A549 (cell line): ENCODE results near the gene BORCS6. TPM values are rescaled to one million over a fixed set of nuclear protein-coding genes. Genes with fewer than 3 reads are reported as not detected.

Experiments used
- ATAC-seq, 2 experiments: fragments of 200-7000 bp in 1 of 2; fragments of >200 bp in 1 of 2; cut with Nextera tagmentation in 1 of 2; cut with Tn5 transposase in 1 of 2; 3 replicates each; pipeline versions ENCODE4 v1.8.0 to v1.9.1; 2018 to 2020; ENCODE audit warnings: mild to moderate bottlenecking in 1 of 2, moderate library complexity in 1 of 2
- CTCF ChIA-PET: fragments of 300-600 bp; sonication (Branson Sonifier 250); formaldehyde crosslinking; extraction: SDS; loops from one replicate; lab custom pipeline; 2021; ENCODE audit warnings: antibody characterized with exemption, inconsistent platforms; lab: Yijun Ruan, JAX
- POLR2A ChIA-PET: fragments of 350-600 bp; formaldehyde crosslinking; extraction: SDS; loops from one replicate; lab custom pipeline; 2021; ENCODE audit warnings: antibody characterized with exemption, inconsistent platforms; lab: Yijun Ruan, JAX
- DNase-seq, 2 experiments: peaks; one replicate each; pipeline versions ENCODE4 v3.0.0 to v3.0.0-alpha.2; 2011 to 2016; ENCODE audit warnings: low read depth in 1 of 2, low spot score in 1 of 2
- FAIRE-seq: peaks from 2 replicates; lab custom pipeline; 2011; peaks lifted over from hg19 to GRCh38; lab: Jason Lieb, UNC
- H3K27ac ChIP-seq, 2 experiments: fragments of >200 bp; sonication (Bioruptor Twin); formaldehyde crosslinking; 3 replicates each; pipeline ENCODE4 v1.5.1; 2016 to 2017
- H3K4me1 ChIP-seq: fragments of >200 bp; sonication (Bioruptor Twin); formaldehyde crosslinking; 3 replicates; pipeline ENCODE4 v1.6.1; 2016
- H3K4me2 ChIP-seq: fragments of >200 bp; sonication (Bioruptor Twin); formaldehyde crosslinking; 3 replicates; pipeline ENCODE4 v1.6.1; 2016
- H3K4me3 ChIP-seq: fragments of >200 bp; sonication (Bioruptor Twin); formaldehyde crosslinking; 3 replicates; pipeline ENCODE4 v1.5.1; 2016
- H3K9me3 ChIP-seq: fragments of >200 bp; sonication (Bioruptor Twin); formaldehyde crosslinking; 3 replicates; pipeline ENCODE4 v1.6.1; 2016
- ATOH8 ChIP-seq: fragments of 250-450 bp; sonication (Bioruptor Pico); IDR thresholded peaks from 2 replicates; pipeline ENCODE4 v1.5.0; 2020; ENCODE audit warnings: low read depth, mild to moderate bottlenecking, moderate library complexity
- BHLHE40 ChIP-seq: IDR thresholded peaks from 2 replicates; pipeline ENCODE4 v1.6.1; 2012; ENCODE audit warnings: low read depth, low read length, inconsistent platforms
- CHD2 ChIP-seq: fragments of 150-350 bp; IDR thresholded peaks from 2 replicates; pipeline ENCODE4 v1.6.1; 2014; ENCODE audit warnings: low read length; ENCODE audit not compliant: partially characterized antibody
- CTCF ChIP-seq: fragments of >200 bp; sonication (Bioruptor Twin); formaldehyde crosslinking; IDR thresholded peaks from 3 replicates; pipeline ENCODE4 v1.5.1; 2016
- E2F6 ChIP-seq: IDR thresholded peaks from 2 replicates; pipeline ENCODE4 v1.6.1; 2012; ENCODE audit warnings: low read depth, borderline replicate concordance
- EHF ChIP-seq: fragments of 250-450 bp; sonication (Bioruptor Pico); IDR thresholded peaks from 2 replicates; pipeline ENCODE4 v1.5.0; 2020; ENCODE audit warnings: mild to moderate bottlenecking
- EHMT2 ChIP-seq: fragments of 200-600 bp; sonication (generic); IDR thresholded peaks from 2 replicates; pipeline ENCODE4 v1.6.1; 2016; ENCODE audit warnings: antibody characterized with exemption, low read depth, mild to moderate bottlenecking, moderate library complexity
- EP300 ChIP-seq, 2 experiments: fragments of >200 bp; sonication (Bioruptor Twin); formaldehyde crosslinking; IDR thresholded peaks; 2 replicates in 1 of 2; 3 replicates in 1 of 2; pipeline ENCODE4 v1.6.1; 2016 to 2017
- ESRRA ChIP-seq: fragments of 150-350 bp; IDR thresholded peaks from 2 replicates; pipeline ENCODE4 v1.6.1; 2014; ENCODE audit warnings: mild to moderate bottlenecking, low read length, borderline replicate concordance
- FOSB ChIP-seq: fragments of 250-450 bp; sonication (Bioruptor Pico); IDR thresholded peaks from 2 replicates; pipeline ENCODE4 v1.5.0; 2020; ENCODE audit warnings: mild to moderate bottlenecking, moderate library complexity
- FOXS1 ChIP-seq: fragments of 250-450 bp; sonication (Bioruptor Pico); IDR thresholded peaks from 2 replicates; pipeline ENCODE4 v1.5.0; 2020; ENCODE audit warnings: mild to moderate bottlenecking, moderate library complexity
- HEYL ChIP-seq: fragments of 250-450 bp; sonication (Bioruptor Pico); IDR thresholded peaks from 2 replicates; pipeline ENCODE4 v1.8.0; 2021; ENCODE audit warnings: mild to moderate bottlenecking, moderate library complexity
- HOXA7 ChIP-seq: fragments of 250-450 bp; sonication (Bioruptor Pico); IDR thresholded peaks from 2 replicates; pipeline ENCODE4 v1.5.0; 2020; ENCODE audit warnings: mild to moderate bottlenecking, moderate library complexity
- HOXB13 ChIP-seq: fragments of 250-450 bp; sonication (Bioruptor Pico); IDR thresholded peaks from 2 replicates; pipeline ENCODE4 v1.5.0; 2020; ENCODE audit warnings: low read depth, mild to moderate bottlenecking, moderate library complexity
- HOXB5 ChIP-seq: fragments of 250-450 bp; sonication (Bioruptor Pico); IDR thresholded peaks from 2 replicates; pipeline ENCODE4 v1.5.0; 2020; ENCODE audit warnings: mild to moderate bottlenecking, moderate library complexity
- JUN ChIP-seq, 2 experiments: fragments of >200 bp; sonication (Bioruptor Twin); formaldehyde crosslinking; IDR thresholded peaks; 2 replicates in 1 of 2; 3 replicates in 1 of 2; pipeline ENCODE4 v1.6.1; 2016 to 2017
- KDM5A ChIP-seq: fragments of 200-600 bp; sonication (generic); IDR thresholded peaks from 2 replicates; pipeline ENCODE4 v1.6.1; 2016; ENCODE audit warnings: antibody characterized with exemption, mild to moderate bottlenecking
- MAX ChIP-seq: IDR thresholded peaks from 2 replicates; pipeline ENCODE4 v1.6.1; 2012
- MAZ ChIP-seq: fragments of 150-350 bp; IDR thresholded peaks from 2 replicates; pipeline ENCODE4 v1.6.1; 2014; ENCODE audit warnings: antibody characterized with exemption, low read depth, low read length, borderline replicate concordance
- PHF8 ChIP-seq: fragments of 200-600 bp; sonication (generic); IDR thresholded peaks from 2 replicates; pipeline ENCODE4 v1.6.1; 2016; ENCODE audit warnings: low read depth, mild to moderate bottlenecking, antibody characterized with exemption, moderate library complexity, borderline replicate concordance
- POLR2A ChIP-seq: IDR thresholded peaks from 2 replicates; pipeline ENCODE4 v1.6.1; 2012; ENCODE audit warnings: mild to moderate bottlenecking, low read length
- POLR2AphosphoS2 ChIP-seq: conservative IDR thresholded peaks from 2 replicates; pipeline ENCODE4 v1.6.1; 2012; ENCODE audit warnings: low read length, improper control_type of control experiment, inconsistent platforms
- RAD21 ChIP-seq, 2 experiments: fragments of >200 bp in 1 of 2; sonication (Bioruptor Twin) in 1 of 2; formaldehyde crosslinking in 1 of 2; IDR thresholded peaks in 1 of 2; conservative IDR thresholded peaks in 1 of 2; 2 replicates in 1 of 2; 3 replicates in 1 of 2; pipeline ENCODE4 v1.6.1; 2012 to 2018; ENCODE audit warnings: inconsistent platforms in 1 of 2
- RCOR1 ChIP-seq: fragments of 150-350 bp; IDR thresholded peaks from 2 replicates; pipeline ENCODE4 v1.6.1; 2014; ENCODE audit warnings: antibody characterized with exemption, low read length, low read depth
- SMC3 ChIP-seq: fragments of >200 bp; sonication (Bioruptor Twin); formaldehyde crosslinking; IDR thresholded peaks from 3 replicates; pipeline ENCODE4 v1.6.1; 2018; ENCODE audit warnings: inconsistent platforms
- TP53 ChIP-seq: fragments of 250-450 bp; sonication (Bioruptor Pico); IDR thresholded peaks from 2 replicates; pipeline ENCODE4 v1.5.0; 2021; ENCODE audit warnings: mild to moderate bottlenecking, moderate library complexity
- ZC3H11A ChIP-seq: fragments of 450-650 bp; IDR thresholded peaks from 2 replicates; pipeline ENCODE4 v1.6.1; 2014; ENCODE audit warnings: antibody characterized with exemption, mild to moderate bottlenecking
- ZNF302 ChIP-seq: fragments of 250-450 bp; sonication (Bioruptor Pico); IDR thresholded peaks from 2 replicates; pipeline ENCODE4 v1.9.0; 2021; ENCODE audit warnings: inconsistent platforms, mild to moderate bottlenecking, moderate library complexity
- WGBS: methylation state at CpG from one replicate; pipeline ENCODE4 v1.1.6; 2017; ENCODE audit errors: missing lambda C conversion rate; 5-methylcytosine and 5-hydroxymethylcytosine counted together
- polyA plus RNA-seq, 4 experiments: library from polyadenylated mRNA; depleted of rRNA in 3 of 4; stranded (reverse); fragments of >200 nt; fragmentation: RNase III in 1 of 4; extraction: RNeasy Plus Mini Kit Qiagen cat#74134 plus additional on column Dnase treatment in 1 of 4; gene quantifications; 2 replicates in 3 of 4; 3 replicates in 1 of 4; pipeline ENCODE4 v1.2.3, GENCODE V29; 2011 to 2017

Gene BORCS6
- polyA plus RNA-seq, 2 of the 4 experiments (the other 2 are of a cell fraction) = 3.0 to 6.6 TPM

- ChIA-PET CTCF (interaction anchor here (0.6 to 12.0 kb wide), 9 partner anchors 18 to 105 kb away, joined by 3 to 160 read pairs (median 7); partner anchors contain the start of genes CTC1 and PFAS), POLR2A (interaction anchor here (0.6 to 7.9 kb wide), 8 partner anchors 15 to 524 kb away, joined by 3 to 159 read pairs (median 8); partner anchors contain the start of genes AURKB, CTC1, PFAS and SLC25A35)
- H3K4me2 ChIP-seq = peak overlapping the region; percentile 79
- H3K27ac ChIP-seq = peak overlapping the region in 1 of 2 experiments; percentile 44; a peak in 1 of 6 replicates
- no peaks in the 10 kb centered on the region for H3K9me3 ChIP-seq
- TF ChIP-seq KDM5A (no peak), RCOR1 (no peak), BHLHE40 (no peak), POLR2AphosphoS2 (no peak), HOXA7 (CRISPR knock-in tag) (no peak)
- DNase-seq (no peak), ATAC-seq (no peak), FAIRE-seq (no peak)
- peaks cover 22% of the 10 kb centered on the region for H3K4me1 ChIP-seq
- 91% methylated on average over 26 of the region's 26 CpGs for WGBS
- H3K4me3 ChIP-seq = no peak overlapping the region
Observed at GRCh38 chr17:8224891-8225812, 35.2 kb upstream of the BORCS6 start.

- POLR2A ChIA-PET = interaction anchor here (0.7 to 7.9 kb wide), 12 partner anchors 12 to 104 kb away, joined by 3 to 159 read pairs (median 17); partner anchors contain the start of genes AURKB, BORCS6, CTC1 and PFAS
- Histone ChIP-seq H3K9me3 (no peaks in the 10 kb centered on the region), H3K27ac (peak overlapping the region; percentile 95 to 97), H3K4me1 (peaks cover 25% of the 10 kb centered on the region), H3K4me3 (peak overlapping the region; percentile 78), H3K4me2 (peak overlapping the region; percentile 94)
- CTCF ChIA-PET = interaction anchor here (0.6 to 12.0 kb wide), 20 partner anchors 11 to 162 kb away, joined by 3 to 160 read pairs (median 4); partner anchors contain the start of genes CTC1, PFAS and SLC25A35
- ATAC-seq (peak; percentile 3 to 12; a peak in 4 of 6 replicates), DNase-seq (peak; percentile 48 to 81), FAIRE-seq (no peak)
- TF ChIP-seq HOXB5 (CRISPR knock-in tag) (peak; percentile 76), JUN (IDR thresholded peaks at IDR 0.05) (0 out of 5 replicates have a peak, but pooled peaks have one; percentile 18 to 19), EHF (peak; percentile 21; the same call in 1 of the 2 replicates), HEYL (CRISPR knock-in tag) (peak; percentile 75; the same call in 1 of the 2 replicates), ESRRA (no peak), POLR2A (peak; percentile 4; the same call in 1 of the 2 replicates), CTCF (peak; percentile 45), SMC3 (no peak), TP53 (CRISPR knock-in tag) (0 out of 2 replicates have a peak, but pooled peaks have one; percentile 60), MAZ (0 out of 2 replicates have a peak, but pooled peaks have one; percentile 57), FOSB (peak; percentile 58), FOXS1 (CRISPR knock-in tag) (0 out of 2 replicates have a peak, but pooled peaks have one; percentile 24), EHMT2 (no peak), HOXA7 (CRISPR knock-in tag) (peak; percentile 47; the same call in 1 of the 2 replicates), E2F6 (peak; percentile 83), ZNF302 (CRISPR knock-in tag) (0 out of 2 replicates have a peak, but pooled peaks have one; percentile 30), HOXB13 (CRISPR knock-in tag) (peak; percentile 66; the same call in 1 of the 2 replicates), EP300 (IDR thresholded peaks at IDR 0.05) (no peak), MAX (peak; percentile 84), ZC3H11A (no peak), CHD2 (no peak), PHF8 (peak; percentile 17; the same call in 1 of the 2 replicates), RAD21 (conservative IDR thresholded peaks at IDR 0.05 in 1 of 2, IDR thresholded peaks at IDR 0.05 in 1 of 2) (peak in 1 of 2 experiments; percentile 39; a peak in 1 of 5 replicates), KDM5A (no peak), ATOH8 (CRISPR knock-in tag) (peak; percentile 62; the same call in 1 of the 2 replicates)
- WGBS = 21% methylated on average over 26 of the region's 27 CpGs
Observed at GRCh38 chr17:8223356-8224126, 33.6 kb upstream of the BORCS6 start.
